HepG2 (cell line): Measurements from ENCODE around the gene SERPINF2. TPM values are rescaled to one million over a fixed set of nuclear protein-coding genes. Genes with fewer than 3 reads are reported as not detected.

ENCODE experiments used
- ARHGAP35 ChIP-seq: sonication (generic); formaldehyde crosslinking; IDR thresholded peaks from 2 replicates; pipeline ENCODE4 v1.9.0; 2022; ENCODE audit warnings: mild to moderate bottlenecking, inconsistent platforms, moderate library complexity, missing genetic modification reagents, borderline replicate concordance
- ARID2 ChIP-seq: sonication (generic); formaldehyde crosslinking; IDR thresholded peaks from 2 replicates; pipeline ENCODE4 v1.8.1; 2022; ENCODE audit warnings: mild to moderate bottlenecking, missing genetic modification reagents, borderline replicate concordance
- CBFB ChIP-seq: sonication (generic); formaldehyde crosslinking; IDR thresholded peaks from 2 replicates; pipeline ENCODE4 v1.4.0; 2020; ENCODE audit warnings: missing genetic modification reagents
- FOXP1 ChIP-seq, 2 experiments: fragments of 450-650 bp in 1 of 2; IDR thresholded peaks; 2 replicates each; pipeline ENCODE4 v1.6.1; 2017 to 2018; ENCODE audit warnings: antibody characterized with exemption in 1 of 2
- MED1 ChIP-seq: sonication (generic); formaldehyde crosslinking; IDR thresholded peaks from 2 replicates; pipeline ENCODE4 v1.4.0; 2020; ENCODE audit warnings: missing genetic modification reagents
- MLLT10 ChIP-seq: sonication (generic); formaldehyde crosslinking; IDR thresholded peaks from 2 replicates; pipeline ENCODE4 v1.4.0; 2020; ENCODE audit warnings: missing genetic modification reagents
- MLX ChIP-seq: IDR thresholded peaks from 2 replicates; pipeline ENCODE4 v1.6.1; 2016
- PRMT3 ChIP-seq: sonication (generic); formaldehyde crosslinking; IDR thresholded peaks from 2 replicates; pipeline ENCODE4 v1.8.1; 2022; ENCODE audit warnings: low read depth, mild to moderate bottlenecking, moderate library complexity, missing genetic modification reagents, borderline replicate concordance
- RXRB ChIP-seq: IDR thresholded peaks from 2 replicates; pipeline ENCODE4 v1.6.1; 2016; ENCODE audit warnings: borderline replicate concordance, missing genetic modification reagents, missing compliant biosample characterization
- SNAPC2 ChIP-seq: sonication (generic); formaldehyde crosslinking; IDR thresholded peaks from 2 replicates; pipeline ENCODE4 v1.8.1; 2022; ENCODE audit warnings: mild to moderate bottlenecking, missing genetic modification reagents
- TAF15 ChIP-seq: fragments of 200-400 bp; formaldehyde crosslinking; IDR thresholded peaks from one replicate; pipeline ENCODE4 v1.6.1; 2018; ENCODE audit warnings: mild to moderate bottlenecking, low read depth, low read length; ENCODE audit not compliant: poor library complexity, severe bottlenecking
- THAP9 ChIP-seq: sonication (generic); formaldehyde crosslinking; IDR thresholded peaks from 2 replicates; pipeline ENCODE4; 2020; ENCODE audit warnings: missing genetic modification reagents, mild to moderate bottlenecking, borderline replicate concordance
- TRAFD1 ChIP-seq: sonication (generic); formaldehyde crosslinking; IDR thresholded peaks from 2 replicates; pipeline ENCODE4 v1.5.1; 2020; ENCODE audit warnings: missing genetic modification reagents, mild to moderate bottlenecking, borderline replicate concordance
- USF2 ChIP-seq, 2 experiments: sonication (generic) in 1 of 2; formaldehyde crosslinking in 1 of 2; IDR thresholded peaks; 2 replicates each; pipeline versions ENCODE4 v1.5.1 to v1.6.1; 2011 to 2020; ENCODE audit warnings: borderline replicate concordance in 1 of 2, low read depth in 1 of 2, low read length in 1 of 2, mild to moderate bottlenecking in 1 of 2, missing genetic modification reagents in 1 of 2, moderate library complexity in 1 of 2
- ZGPAT ChIP-seq: IDR thresholded peaks from 2 replicates; pipeline ENCODE4 v1.6.1; 2016; ENCODE audit warnings: mild to moderate bottlenecking
- ZNF24 ChIP-seq: fragments of 450-650 bp; IDR thresholded peaks from 2 replicates; pipeline ENCODE4 v1.6.1; 2017; ENCODE audit warnings: antibody characterized with exemption, mild to moderate bottlenecking
- ZNF460 ChIP-seq: sonication (generic); formaldehyde crosslinking; IDR thresholded peaks from 2 replicates; pipeline ENCODE4 v1.5.1; 2020; ENCODE audit warnings: missing genetic modification reagents, mild to moderate bottlenecking, borderline replicate concordance
- ZNF501 ChIP-seq: sonication (generic); formaldehyde crosslinking; IDR thresholded peaks from 2 replicates; pipeline ENCODE4 v1.5.1; 2020; ENCODE audit warnings: mild to moderate bottlenecking, moderate library complexity, missing genetic modification reagents
- ZNF543 ChIP-seq: sonication (generic); formaldehyde crosslinking; IDR thresholded peaks from 2 replicates; pipeline ENCODE4 v1.4.0; 2020; ENCODE audit warnings: mild to moderate bottlenecking, missing genetic modification reagents
- ZNF567 ChIP-seq: sonication (generic); formaldehyde crosslinking; IDR thresholded peaks from 2 replicates; pipeline ENCODE4 v1.8.1; 2023; ENCODE audit warnings: mild to moderate bottlenecking, missing genetic modification reagents, borderline replicate concordance
- polyA plus RNA-seq, 8 experiments: library from polyadenylated mRNA; depleted of rRNA in 3 of 8; stranded (reverse) in 7 of 8; unstranded in 1 of 8; fragments of >200 nt; fragmentation: Illumina TruSeq in 4 of 8; extraction: Trizol in 4 of 8; gene quantifications; 2 replicates each; pipeline versions ENCODE4 v1.2.1 to v1.2.3, GENCODE V29; 2011 to 2016; ENCODE audit warnings: low read depth in 4 of 8, missing spikeins in 1 of 8, mixed read lengths in 1 of 8; ENCODE audit not compliant: insufficient read depth in 1 of 8
- total RNA-seq, 5 experiments: library from RNA; depleted of rRNA; stranded (reverse); fragments of >200 nt; fragmentation: Illumina TruSeq; extraction: Trizol; gene quantifications; 2 replicates each; pipeline ENCODE4 v1.2.3, GENCODE V29; 2016; ENCODE audit warnings: low read depth in 1 of 5

SERPINF2 gene
- total and polyA plus RNA-seq, 2 of the 13 experiments (the other 11 are each of a cell fraction or from before 2014, with no cell fraction given): 309 to 548 TPM

- TF ChIP-seq USF2 (IDR thresholded peaks at IDR 0.05; ENCODE audit: low read depth, low read length): no peak
- no peak for TF ChIP-seq USF2 (CRISPR knock-in tag; IDR thresholded peaks at IDR 0.05; ENCODE audit: borderline replicate concordance)
- TF ChIP-seq ZGPAT: peak; percentile 74; the same call in 1 of the 2 replicates
- TF ChIP-seq ARHGAP35: no peak
- peak; percentile 78 for TF ChIP-seq MED1 (CRISPR knock-in tag)
- no peak for TF ChIP-seq SNAPC2
- peak; percentile 78; the same call in 1 of the 2 replicates for TF ChIP-seq RXRB (CRISPR knock-in tag)
- TF ChIP-seq PRMT3: no peak
- TF ChIP-seq ZNF501 (CRISPR knock-in tag): no peak; the same call in 1 of the 2 replicates
- TF ChIP-seq ZNF567 (CRISPR knock-in tag): no peak
- 0 out of 2 replicates have a peak, but pooled peaks have one; percentile 2 for TF ChIP-seq ARID2 (CRISPR knock-in tag)
- TF ChIP-seq FOXP1 (IDR thresholded peaks at IDR 0.05): no peak
- TF ChIP-seq FOXP1 (CRISPR knock-in tag; IDR thresholded peaks at IDR 0.05): no peak
- TF ChIP-seq CBFB (CRISPR knock-in tag): peak; percentile 56; the same call in 1 of the 2 replicates
- no peak for TF ChIP-seq THAP9
- no peak for TF ChIP-seq TRAFD1
- TF ChIP-seq ZNF543: no peak
- no peak for TF ChIP-seq MLLT10 (CRISPR knock-in tag)
- TF ChIP-seq ZNF460: no peak
- no peak for TF ChIP-seq TAF15
- no peak for TF ChIP-seq ZNF24
- TF ChIP-seq MLX (CRISPR knock-in tag): peak; percentile 35
Observed at GRCh38 chr17:1714427-1714979, 28.2 kb upstream of the SERPINF2 start (continued).
